ENCODE measurements around the gene ROR2.

ROR2 gene

GRCh38 chr9:91580136-91580535 is 369.9 kb downstream of the ROR2 start:
- H3K9ac ChIP-seq = no peak overlapping the region
- H3K27ac ChIP-seq = no peak overlapping the region
- no peaks in the 10 kb centered on the region for H3K36me3 ChIP-seq
- H3K9me3 ChIP-seq = no peaks in the 10 kb centered on the region
- H3K4me2 ChIP-seq = no peak overlapping the region
- H3K4me3 ChIP-seq = no peak overlapping the region
- H3K27me3 ChIP-seq = no peaks in the 10 kb centered on the region
- no peak for TF ChIP-seq Cebpa-rat (IDR thresholded peaks at IDR 0.05)
- no peaks in the 10 kb centered on the region for H4K20me1 ChIP-seq
- no peaks in the 10 kb centered on the region for H3K4me1 ChIP-seq

- Histone ChIP-seq H3K27ac (no peak overlapping the region), H3K9ac (no peak overlapping the region), H3K27me3 (no peaks in the 10 kb centered on the region), H3K9me3 (no peaks in the 10 kb centered on the region), H3K4me1 (no peaks in the 10 kb centered on the region), H4K20me1 (no peaks in the 10 kb centered on the region), H3K4me2 (no peak overlapping the region), H3K36me3 (no peaks in the 10 kb centered on the region), H3K4me3 (no peak overlapping the region)
- TF ChIP-seq Cebpa-rat (IDR thresholded peaks at IDR 0.05) = no peak
Measured at GRCh38 chr9:91578911-91579310, 371.1 kb downstream of the ROR2 start.

GRCh38 chr9:91577633-91578061 is 372.4 kb downstream of the ROR2 start:
- no peak overlapping the region for H3K4me3 ChIP-seq
- H3K4me2 ChIP-seq = no peak overlapping the region
- no peak overlapping the region for H3K9ac ChIP-seq
- H3K4me1 ChIP-seq = no peaks in the 10 kb centered on the region
- H4K20me1 ChIP-seq = no peaks in the 10 kb centered on the region
- no peaks in the 10 kb centered on the region; the same call in 1 of the 2 replicates for H3K9me3 ChIP-seq
- TF ChIP-seq Cebpa-rat (IDR thresholded peaks at IDR 0.05) = no peak
- no peak overlapping the region for H3K27ac ChIP-seq
- no peaks in the 10 kb centered on the region for H3K36me3 ChIP-seq
- H3K27me3 ChIP-seq = no peaks in the 10 kb centered on the region

- Histone ChIP-seq H3K9ac (no peak overlapping the region), H3K36me3 (no peaks in the 10 kb centered on the region), H4K20me1 (no peaks in the 10 kb centered on the region), H3K4me2 (no peak overlapping the region), H3K4me3 (no peak overlapping the region), H3K4me1 (no peaks in the 10 kb centered on the region), H3K9me3 (peaks cover 7% of the 10 kb centered on the region; the same call in 1 of the 2 replicates), H3K27ac (no peak overlapping the region), H3K27me3 (no peaks in the 10 kb centered on the region)
- no peak for TF ChIP-seq Cebpa-rat (IDR thresholded peaks at IDR 0.05)
Measured at GRCh38 chr9:91572811-91573210, 377.2 kb downstream of the ROR2 start.

GRCh38 chr9:91572044-91572443 is 378.0 kb downstream of the ROR2 start:
- no peaks in the 10 kb centered on the region for H3K4me1 ChIP-seq
- H3K4me3 ChIP-seq = no peak overlapping the region
- H3K27me3 ChIP-seq = no peaks in the 10 kb centered on the region
- H3K27ac ChIP-seq = no peak overlapping the region
- no peak overlapping the region for H3K9ac ChIP-seq
- H3K36me3 ChIP-seq = no peaks in the 10 kb centered on the region
- no peak overlapping the region for H3K4me2 ChIP-seq
- H4K20me1 ChIP-seq = no peaks in the 10 kb centered on the region
- TF ChIP-seq Cebpa-rat (IDR thresholded peaks at IDR 0.05) = no peak
- H3K9me3 ChIP-seq = peaks cover 9% of the 10 kb centered on the region; the same call in 1 of the 2 replicates

- Histone ChIP-seq H3K27me3 (no peaks in the 10 kb centered on the region), H3K9ac (no peak overlapping the region), H3K4me2 (no peak overlapping the region), H3K9me3 (peaks cover 9% of the 10 kb centered on the region; the same call in 1 of the 2 replicates), H3K4me1 (no peaks in the 10 kb centered on the region), H3K36me3 (no peaks in the 10 kb centered on the region), H3K4me3 (no peak overlapping the region), H3K27ac (no peak overlapping the region), H4K20me1 (no peaks in the 10 kb centered on the region)
- no peak for TF ChIP-seq Cebpa-rat (IDR thresholded peaks at IDR 0.05)
Measured at GRCh38 chr9:91571036-91571435, 379.0 kb downstream of the ROR2 start.

- Histone ChIP-seq H3K27ac (no peak overlapping the region), H3K9me3 (peaks cover 9% of the 10 kb centered on the region; the same call in 1 of the 2 replicates), H3K36me3 (no peaks in the 10 kb centered on the region), H3K9ac (no peak overlapping the region), H3K27me3 (no peaks in the 10 kb centered on the region), H4K20me1 (no peaks in the 10 kb centered on the region), H3K4me1 (no peaks in the 10 kb centered on the region), H3K4me2 (no peak overlapping the region), H3K4me3 (no peak overlapping the region)
- no peak for TF ChIP-seq Cebpa-rat (IDR thresholded peaks at IDR 0.05)
Measured at GRCh38 chr9:91567642-91568274, 382.3 kb downstream of the ROR2 start.

- Histone ChIP-seq H4K20me1 (no peaks in the 10 kb centered on the region), H3K36me3 (no peaks in the 10 kb centered on the region), H3K4me1 (no peaks in the 10 kb centered on the region), H3K27me3 (no peaks in the 10 kb centered on the region), H3K4me3 (no peak overlapping the region), H3K4me2 (no peak overlapping the region), H3K9ac (no peak overlapping the region), H3K9me3 (peaks cover 9% of the 10 kb centered on the region; the same call in 1 of the 2 replicates), H3K27ac (no peak overlapping the region)
- no peak for TF ChIP-seq Cebpa-rat (IDR thresholded peaks at IDR 0.05)
Measured at GRCh38 chr9:91564081-91564670, 385.9 kb downstream of the ROR2 start.

GRCh38 chr9:91562416-91562815 is 387.6 kb downstream of the ROR2 start:
- no peak overlapping the region for H3K4me2 ChIP-seq
- H3K4me3 ChIP-seq = no peak overlapping the region
- H4K20me1 ChIP-seq = no peaks in the 10 kb centered on the region
- no peak overlapping the region for H3K27ac ChIP-seq
- H3K27me3 ChIP-seq = no peaks in the 10 kb centered on the region
- no peaks in the 10 kb centered on the region for H3K36me3 ChIP-seq
- H3K4me1 ChIP-seq = no peaks in the 10 kb centered on the region
- no peak overlapping the region for H3K9ac ChIP-seq
- no peak for TF ChIP-seq Cebpa-rat (IDR thresholded peaks at IDR 0.05)
- no peaks in the 10 kb centered on the region for H3K9me3 ChIP-seq

GRCh38 chr9:91560301-91560700 is 389.7 kb downstream of the ROR2 start:
- Histone ChIP-seq H4K20me1 (no peaks in the 10 kb centered on the region), H3K27ac (no peak overlapping the region), H3K27me3 (no peaks in the 10 kb centered on the region), H3K36me3 (no peaks in the 10 kb centered on the region), H3K9ac (no peak overlapping the region), H3K4me3 (no peak overlapping the region), H3K9me3 (no peaks in the 10 kb centered on the region), H3K4me2 (no peak overlapping the region), H3K4me1 (peaks cover 8% of the 10 kb centered on the region)
- no peak for TF ChIP-seq Cebpa-rat (IDR thresholded peaks at IDR 0.05)

Measured in BLaER1 (cell line).